Hindlimb muscle (tissue), 1 donor: Measurements from ENCODE around the gene LRRC8B. TPM values are rescaled to one million over a fixed set of nuclear protein-coding genes. Genes with fewer than 3 reads are reported as not detected.
"Not testable (repeated sequence)": the region's sequence is repeated elsewhere in the genome, so short reads cannot be mapped to it uniquely, and the experiment has no call there.

Experiments
- DNase-seq: peaks from one replicate; pipeline ENCODE4 v3.0.0-alpha.2; 2013
- polyA plus RNA-seq: library from polyadenylated mRNA; unstranded; fragments of 120-200 nt; gene quantifications from one replicate; pipeline ENCODE4 v1.2.1, GENCODE V29; 2013; ENCODE audit not compliant: insufficient read length

Gene LRRC8B
- polyA plus RNA-seq, 1 donor = 3.0 TPM

GRCh38 chr1:89609781-89610456, 85.3 kb downstream of the LRRC8B start:
- no peak for DNase-seq

GRCh38 chr1:89610457-89611011, 85.9 kb downstream of the LRRC8B start:
- no peak for DNase-seq

GRCh38 chr1:89611721-89612120, 87.1 kb downstream of the LRRC8B start:
- no peak for DNase-seq

GRCh38 chr1:89613928-89614327, 89.3 kb downstream of the LRRC8B start:
- no peak for DNase-seq

- peak; percentile 36 for DNase-seq
Observed at GRCh38 chr1:89615676-89616598, 91.3 kb downstream of the LRRC8B start.

- no peak for DNase-seq
Observed at GRCh38 chr1:89616844-89617627, 92.4 kb downstream of the LRRC8B start.

GRCh38 chr1:89620664-89621063, 96.0 kb downstream of the LRRC8B start:
- no peak for DNase-seq

GRCh38 chr1:89622895-89623294, 98.3 kb downstream of the LRRC8B start:
- no peak for DNase-seq

GRCh38 chr1:89624314-89624713, 99.7 kb downstream of the LRRC8B start:
- no peak for DNase-seq

- DNase-seq = no peak
Observed at GRCh38 chr1:89624715-89625323, 100.2 kb downstream of the LRRC8B start.

- no peak for DNase-seq
Observed at GRCh38 chr1:89627596-89627962, 103.0 kb downstream of the LRRC8B start.

- no peak for DNase-seq
Observed at GRCh38 chr1:89629146-89629545, 104.5 kb downstream of the LRRC8B start.

- not testable (repeated sequence) for DNase-seq
Observed at GRCh38 chr1:89629600-89629999, 105.0 kb downstream of the LRRC8B start.

GRCh38 chr1:89630048-89630447, 105.4 kb downstream of the LRRC8B start:
- no peak for DNase-seq

- DNase-seq = peak; percentile 16
Observed at GRCh38 chr1:89631816-89632656, 107.4 kb downstream of the LRRC8B start.

GRCh38 chr1:89632657-89633247, 108.1 kb downstream of the LRRC8B start, which contains the start of gene LRRC8C:
LRRC8C (plus strand) TSS chr1:89633120; CDS start chr1:89686474, 53,354 bp downstream.
- peak; percentile 87 for DNase-seq

GRCh38 chr1:89633248-89633799, 108.7 kb downstream of the LRRC8B start:
- DNase-seq = peak; percentile 62

- peak; percentile 32 for DNase-seq
Observed at GRCh38 chr1:89633800-89634625, 109.4 kb downstream of the LRRC8B start.
